Vagina (tissue), 2 donors: ENCODE results near the gene DLG2.

ENCODE experiments used
- CTCF ChIP-seq, 3 experiments: fragments of 450-650 bp in 2 of 3; fragments of 200-600 bp in 1 of 3; sonication (generic) in 1 of 3; IDR thresholded peaks; one replicate each; pipeline ENCODE4 v1.5.1; 2017 to 2019; ENCODE audit warnings: antibody characterized with exemption in 3 of 3, mild to moderate bottlenecking in 2 of 3, moderate library complexity in 2 of 3
- POLR2A ChIP-seq, 2 donors: fragments of 450-650 bp; IDR thresholded peaks; one replicate each; pipeline ENCODE4 v1.6.1; 2017; ENCODE audit warnings: antibody characterized with exemption in 2 of 2, mild to moderate bottlenecking in 2 of 2, moderate library complexity in 2 of 2
- POLR2AphosphoS5 ChIP-seq, 2 donors: sonication (generic); formaldehyde crosslinking; IDR thresholded peaks; one replicate each; pipeline ENCODE4 v1.9.0; 2017; ENCODE audit warnings: antibody characterized with exemption in 2 of 2, mild to moderate bottlenecking in 2 of 2, low read depth in 1 of 2; ENCODE audit not compliant: insufficient read depth in 1 of 2

GRCh38 chr11:84965484-84965883, 661.7 kb downstream of the DLG2 start:
- TF ChIP-seq CTCF (IDR thresholded peaks at IDR 0.05) = no peak
- TF ChIP-seq POLR2A (IDR thresholded peaks at IDR 0.05) = no peak
- no peak for TF ChIP-seq POLR2AphosphoS5 (IDR thresholded peaks at IDR 0.05; ENCODE audit: insufficient read depth in 1 of 2, low read depth in 1 of 2)
